Measurements from ENCODE around the gene MTHFD2L.
"Not testable (repeated sequence)": the region's sequence is repeated elsewhere in the genome, so short reads cannot be mapped to it uniquely, and the experiment has no call there.

DNA sequence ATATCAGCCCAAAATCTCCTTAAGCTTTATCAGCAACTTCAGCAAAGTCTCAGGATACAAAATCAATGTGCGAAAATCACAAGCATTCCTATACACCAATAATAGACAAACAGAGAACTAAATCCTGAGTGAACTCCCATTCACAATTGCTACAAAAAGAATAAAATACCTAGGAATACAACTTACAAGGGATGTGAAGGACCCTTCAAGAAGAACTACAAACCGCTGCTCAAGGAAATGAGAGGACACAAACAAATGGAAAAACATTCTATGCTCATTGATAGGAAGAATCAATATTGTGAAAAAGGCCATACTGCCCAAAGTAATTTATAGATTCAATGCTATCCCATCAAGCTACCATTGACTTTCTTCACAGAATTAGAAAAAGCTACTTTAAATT, 27.1 kb upstream of the MTHFD2L start:
- TF ChIP-seq EZH2phosphoT487 (conservative IDR thresholded peaks at IDR 0.05; ENCODE audit: low read length), result not testable (repeated sequence)
- TF ChIP-seq, protein P1, sequence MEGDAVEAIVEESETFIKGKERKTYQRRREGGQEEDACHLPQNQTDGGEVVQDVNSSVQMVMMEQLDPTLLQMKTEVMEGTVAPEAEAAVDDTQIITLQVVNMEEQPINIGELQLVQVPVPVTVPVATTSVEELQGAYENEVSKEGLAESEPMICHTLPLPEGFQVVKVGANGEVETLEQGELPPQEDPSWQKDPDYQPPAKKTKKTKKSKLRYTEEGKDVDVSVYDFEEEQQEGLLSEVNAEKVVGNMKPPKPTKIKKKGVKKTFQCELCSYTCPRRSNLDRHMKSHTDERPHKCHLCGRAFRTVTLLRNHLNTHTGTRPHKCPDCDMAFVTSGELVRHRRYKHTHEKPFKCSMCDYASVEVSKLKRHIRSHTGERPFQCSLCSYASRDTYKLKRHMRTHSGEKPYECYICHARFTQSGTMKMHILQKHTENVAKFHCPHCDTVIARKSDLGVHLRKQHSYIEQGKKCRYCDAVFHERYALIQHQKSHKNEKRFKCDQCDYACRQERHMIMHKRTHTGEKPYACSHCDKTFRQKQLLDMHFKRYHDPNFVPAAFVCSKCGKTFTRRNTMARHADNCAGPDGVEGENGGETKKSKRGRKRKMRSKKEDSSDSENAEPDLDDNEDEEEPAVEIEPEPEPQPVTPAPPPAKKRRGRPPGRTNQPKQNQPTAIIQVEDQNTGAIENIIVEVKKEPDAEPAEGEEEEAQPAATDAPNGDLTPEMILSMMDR (IDR thresholded peaks at IDR 0.05; ENCODE audit: insufficient read depth, low read length, poor library complexity, severe bottlenecking), result not testable (repeated sequence)
